Ishikawa (cell line): ENCODE data around the gene CUL3.
A peak's percentile ranks its signal among the peaks of the same experiment; 100 is the strongest.

Experiments
- CEBPB ChIP-seq: IDR thresholded peaks from 2 replicates; pipeline ENCODE4 v1.6.1; 2012
- EP300 ChIP-seq: IDR thresholded peaks from 2 replicates; pipeline ENCODE4 v1.6.1; 2012; ENCODE audit warnings: borderline replicate concordance
- MAX ChIP-seq: IDR thresholded peaks from 2 replicates; pipeline ENCODE4 v1.6.1; 2012
- RAD21 ChIP-seq: IDR thresholded peaks from 2 replicates; pipeline ENCODE4 v1.6.1; 2012; ENCODE audit warnings: low read depth
- REST ChIP-seq: IDR thresholded peaks from 2 replicates; pipeline ENCODE4 v1.6.1; 2012; ENCODE audit warnings: low read depth, mild to moderate bottlenecking
- TAF1 ChIP-seq: IDR thresholded peaks from 2 replicates; pipeline ENCODE4 v1.6.1; 2012; ENCODE audit warnings: low read depth, mild to moderate bottlenecking
- YY1 ChIP-seq: IDR thresholded peaks from 2 replicates; pipeline ENCODE4 v1.6.1; 2012; ENCODE audit warnings: low read depth

GRCh38 chr2:224611938-224612337, 26.8 kb upstream of the CUL3 start:
- TF ChIP-seq EP300 (no peak), YY1 (no peak), MAX (no peak), TAF1 (no peak), RAD21 (peak; percentile 19; the same call in 1 of the 2 replicates), CEBPB (no peak), REST (no peak)
